NB4 (cell line): Measurements from ENCODE around the gene GNG5.

Source experiments
- DNase-seq: peaks from one replicate; pipeline ENCODE4 v3.0.0; 2010; ENCODE audit warnings: low read depth
- H3K4me3 ChIP-seq: one replicate; pipeline ENCODE4 v1.5.1; 2011; ENCODE audit warnings: mild to moderate bottlenecking, low read depth, low read length, moderate library complexity
- CTCF ChIP-seq: IDR thresholded peaks from one replicate; pipeline ENCODE4 v1.5.1; 2012; ENCODE audit warnings: low read depth, low read length
- MAX ChIP-seq: IDR thresholded peaks from 2 replicates; pipeline ENCODE4 v1.6.1; 2011; ENCODE audit warnings: low read depth, low read length
- MYC ChIP-seq: IDR thresholded peaks from 2 replicates; pipeline ENCODE4 v1.6.1; 2011; ENCODE audit warnings: low read depth, low read length
- POLR2A ChIP-seq: IDR thresholded peaks from 2 replicates; pipeline ENCODE4 v1.6.1; 2011; ENCODE audit warnings: mild to moderate bottlenecking; ENCODE audit not compliant: insufficient read length; ENCODE audit errors: extremely low read depth

Gene GNG5

GRCh38 chr1:84506002-84506728 is at the start of gene GNG5, which contains the start of gene SPATA1:
TSS of gene GNG5 (minus strand) at chr1:84506581. CDS start at chr1:84506091, 490 bp downstream.
TSS of gene SPATA1 (plus strand) at chr1:84506386. CDS start at chr1:84516360, 9,974 bp downstream.
- H3K4me3 ChIP-seq: peak within 1 kb of the TSS; percentile 96
- no peak for TF ChIP-seq CTCF
- TF ChIP-seq MAX: peak; percentile 52
- TF ChIP-seq POLR2A: peak; percentile 52
- peak; percentile 73 for TF ChIP-seq MYC
- DNase-seq: peak; percentile 97

- no peak for DNase-seq
- TF ChIP-seq MAX (no peak), CTCF (no peak), MYC (no peak), POLR2A (no peak)
- H3K4me3 ChIP-seq: no peak overlapping the region
These were observed 44.4 kb upstream of the GNG5 start for GRCh38 chr1:84550826-84551225.

- H3K4me3 ChIP-seq: no peak overlapping the region
- DNase-seq: peak; percentile 7
- no peak for TF ChIP-seq MYC
- no peak for TF ChIP-seq CTCF
- TF ChIP-seq POLR2A: no peak
- no peak for TF ChIP-seq MAX
These were observed 35.3 kb upstream of the GNG5 start for GRCh38 chr1:84541679-84542078.

- TF ChIP-seq MYC (no peak), POLR2A (no peak), MAX (no peak), CTCF (no peak)
- DNase-seq: no peak
- no peak overlapping the region for H3K4me3 ChIP-seq
These were observed 34.4 kb upstream of the GNG5 start for GRCh38 chr1:84540759-84541158.

DNA sequence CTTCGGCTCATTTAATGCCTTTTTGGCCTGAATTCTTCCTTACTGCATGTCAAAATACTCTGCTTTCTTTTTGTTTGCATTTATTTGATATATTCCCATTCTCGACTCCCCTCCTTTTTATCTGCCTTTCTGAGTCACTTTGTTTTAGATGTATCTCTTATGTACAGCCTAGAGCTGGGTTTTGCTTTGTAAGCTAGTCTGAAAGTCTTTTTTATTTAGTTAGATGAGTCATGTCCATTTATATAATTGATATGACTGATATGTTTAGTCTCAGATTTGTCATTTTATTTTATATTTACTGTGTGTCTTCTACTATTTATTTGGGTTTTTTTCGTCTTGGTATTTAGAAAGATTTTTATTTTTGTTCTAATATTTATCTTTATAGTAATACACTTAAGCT is 33.6 kb upstream of the GNG5 start:
- TF ChIP-seq POLR2A: no peak
- no peak for TF ChIP-seq MYC
- no peak for TF ChIP-seq CTCF
- TF ChIP-seq MAX: no peak
- H3K4me3 ChIP-seq: no peak overlapping the region
- DNase-seq: no peak
